HL-60 (cell line): ENCODE data around the gene RABGAP1L.
"Not testable (repeated sequence)": the region's sequence is repeated elsewhere in the genome, so short reads cannot be mapped to it uniquely, and the experiment has no call there.

Source experiments
- CTCF ChIP-seq: IDR thresholded peaks from one replicate; pipeline ENCODE4 v1.5.1; 2011; ENCODE audit warnings: low read length, control low read depth, inconsistent platforms; ENCODE audit not compliant: insufficient read depth
- GABPA ChIP-seq: IDR thresholded peaks from 2 replicates; pipeline ENCODE4 v1.6.1; 2012; ENCODE audit warnings: low read depth
- POLR2AphosphoS5 ChIP-seq: IDR thresholded peaks from 2 replicates; pipeline ENCODE4 v1.6.1; 2012; ENCODE audit warnings: low read depth
- REST ChIP-seq: IDR thresholded peaks from 2 replicates; pipeline ENCODE4 v1.6.1; 2012; ENCODE audit warnings: low read depth; ENCODE audit not compliant: insufficient replicate concordance
- SPI1 ChIP-seq: IDR thresholded peaks from 2 replicates; pipeline ENCODE4 v1.6.1; 2012; ENCODE audit warnings: low read depth, mild to moderate bottlenecking, borderline replicate concordance

GRCh38 chr1:174256386-174256785, 97.1 kb downstream of the RABGAP1L start:
- TF ChIP-seq CTCF, REST, POLR2AphosphoS5, GABPA, SPI1: not testable (repeated sequence)
